ENCODE measurements around the gene SPHK2.

The SPHK2 gene

GRCh38 chr19:48639483-48640375 is 20.4 kb downstream of the SPHK2 start:
- no peak for DNase-seq (ENCODE audit: low read depth)
- H3K4me3 ChIP-seq (ENCODE audit: low read depth, low read length) = no peak overlapping the region
- no peak for TF ChIP-seq CTCF (IDR thresholded peaks at IDR 0.05; ENCODE audit: control insufficient read depth, extremely low read depth, insufficient read depth)

DNA sequence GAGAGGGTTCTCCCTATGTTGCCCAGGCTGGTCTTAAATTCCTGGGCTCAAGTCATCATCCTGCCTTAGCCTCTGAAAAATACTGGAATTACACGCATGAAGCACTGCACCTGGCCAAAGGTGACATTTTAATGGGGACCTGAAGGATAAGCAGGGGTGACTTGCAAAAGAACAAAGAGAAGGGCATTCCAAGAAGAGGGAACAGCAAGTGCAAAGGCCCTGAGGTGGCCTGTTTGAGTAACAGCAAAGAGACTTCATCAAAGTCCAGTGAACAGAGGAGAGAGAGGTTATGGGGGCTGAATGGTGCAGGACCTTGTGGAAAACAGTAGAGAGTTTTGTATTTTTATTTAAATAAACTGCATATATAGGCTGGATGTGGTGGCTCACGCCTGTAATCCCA is 22.5 kb downstream of the SPHK2 start:
- TF ChIP-seq CTCF (IDR thresholded peaks at IDR 0.05; ENCODE audit: control insufficient read depth, extremely low read depth, insufficient read depth) = no peak
- H3K4me3 ChIP-seq (ENCODE audit: low read depth, low read length) = no peak overlapping the region

GRCh38 chr19:48642862-48643261 is 23.6 kb downstream of the SPHK2 start:
- H3K4me3 ChIP-seq (ENCODE audit: low read depth, low read length) = no peak overlapping the region
- no peak for TF ChIP-seq CTCF (IDR thresholded peaks at IDR 0.05; ENCODE audit: control insufficient read depth, extremely low read depth, insufficient read depth)
- DNase-seq (ENCODE audit: low read depth) = no peak

More for the DNA sequence above, 22.5 kb downstream of the SPHK2 start:
- no peak for DNase-seq (ENCODE audit: low read depth)

DNA sequence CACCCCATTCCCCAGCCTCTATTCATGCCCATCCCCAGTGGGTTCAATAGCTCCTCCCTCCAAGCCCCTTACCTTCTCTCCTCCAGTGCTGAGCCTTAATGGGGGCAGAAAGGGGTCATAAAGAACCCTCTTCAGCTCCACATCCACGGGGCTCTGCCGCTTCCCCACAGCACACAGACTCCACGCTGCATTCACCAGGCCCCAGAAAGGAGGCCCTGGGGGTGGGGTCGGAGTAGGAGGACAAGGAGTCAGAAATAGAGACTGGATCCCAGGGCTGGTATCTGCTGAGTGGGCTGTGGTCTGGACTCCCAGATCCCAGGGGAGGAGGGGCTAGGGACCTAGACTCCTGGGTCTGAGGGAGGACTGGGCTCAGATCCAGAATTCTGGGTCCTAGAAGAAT is 25.0 kb downstream of the SPHK2 start:
- DNase-seq (ENCODE audit: low read depth) = no peak
- no peak overlapping the region for H3K4me3 ChIP-seq (ENCODE audit: low read depth, low read length)

GRCh38 chr19:48644839-48645619 is 25.7 kb downstream of the SPHK2 start:
- peak overlapping the region; percentile 51 for H3K4me3 ChIP-seq (ENCODE audit: low read depth, low read length)
- DNase-seq (ENCODE audit: low read depth) = no peak
- no peak for TF ChIP-seq CTCF (IDR thresholded peaks at IDR 0.05; ENCODE audit: control insufficient read depth, extremely low read depth, insufficient read depth)

More for the DNA sequence above, 25.0 kb downstream of the SPHK2 start:
- TF ChIP-seq CTCF (IDR thresholded peaks at IDR 0.05; ENCODE audit: control insufficient read depth, extremely low read depth, insufficient read depth) = no peak

DNA sequence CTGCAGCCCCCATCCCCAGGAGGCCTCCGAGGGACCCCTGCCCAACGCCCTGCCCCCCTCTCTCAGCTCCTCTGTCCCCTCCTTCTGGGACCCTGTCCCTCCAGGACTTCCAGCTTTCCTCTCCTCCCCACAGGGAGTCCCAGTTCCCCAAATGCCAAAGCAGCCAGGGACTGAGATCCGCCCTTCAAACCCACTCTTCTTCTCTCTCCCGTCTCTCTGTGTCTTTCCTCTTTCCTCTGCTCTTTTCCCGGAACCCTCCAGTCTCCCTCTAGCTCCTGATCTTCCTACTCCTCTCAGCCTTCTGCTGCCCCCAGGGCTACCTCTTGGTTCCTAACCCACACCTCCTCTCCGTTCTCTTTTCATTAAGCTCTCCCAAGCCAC is 26.3 kb downstream of the SPHK2 start:
- no peak for DNase-seq (ENCODE audit: low read depth)
- no peak for TF ChIP-seq CTCF (IDR thresholded peaks at IDR 0.05; ENCODE audit: control insufficient read depth, extremely low read depth, insufficient read depth)
- H3K4me3 ChIP-seq (ENCODE audit: low read depth, low read length) = peak overlapping the region; percentile 51

Data from LNCaP clone FGC (cell line).